Activated naive CD8-positive, alpha-beta T cell (primary cell): ENCODE results near the gene ZNF860.

Experiments used
- H3K27ac Mint-ChIP-seq: one replicate; pipeline ENCODE4 v1.8.0; 2021; ENCODE audit warnings: mixed read lengths
- H3K27me3 Mint-ChIP-seq: one replicate; pipeline ENCODE4 v1.8.0; 2021; ENCODE audit warnings: mixed read lengths
- H3K36me3 Mint-ChIP-seq: one replicate; pipeline ENCODE4 v1.8.0; 2021; ENCODE audit warnings: mixed read lengths
- H3K4me1 Mint-ChIP-seq: one replicate; pipeline ENCODE4 v1.8.0; 2021; ENCODE audit warnings: low read depth, mixed read lengths
- H3K4me3 Mint-ChIP-seq: one replicate; pipeline ENCODE4 v1.8.0; 2021; ENCODE audit warnings: mild to moderate bottlenecking, mixed read lengths
- H3K9me3 Mint-ChIP-seq: one replicate; pipeline ENCODE4 v1.8.0; 2021; ENCODE audit warnings: low read depth, mixed read lengths

The ZNF860 gene

DNA sequence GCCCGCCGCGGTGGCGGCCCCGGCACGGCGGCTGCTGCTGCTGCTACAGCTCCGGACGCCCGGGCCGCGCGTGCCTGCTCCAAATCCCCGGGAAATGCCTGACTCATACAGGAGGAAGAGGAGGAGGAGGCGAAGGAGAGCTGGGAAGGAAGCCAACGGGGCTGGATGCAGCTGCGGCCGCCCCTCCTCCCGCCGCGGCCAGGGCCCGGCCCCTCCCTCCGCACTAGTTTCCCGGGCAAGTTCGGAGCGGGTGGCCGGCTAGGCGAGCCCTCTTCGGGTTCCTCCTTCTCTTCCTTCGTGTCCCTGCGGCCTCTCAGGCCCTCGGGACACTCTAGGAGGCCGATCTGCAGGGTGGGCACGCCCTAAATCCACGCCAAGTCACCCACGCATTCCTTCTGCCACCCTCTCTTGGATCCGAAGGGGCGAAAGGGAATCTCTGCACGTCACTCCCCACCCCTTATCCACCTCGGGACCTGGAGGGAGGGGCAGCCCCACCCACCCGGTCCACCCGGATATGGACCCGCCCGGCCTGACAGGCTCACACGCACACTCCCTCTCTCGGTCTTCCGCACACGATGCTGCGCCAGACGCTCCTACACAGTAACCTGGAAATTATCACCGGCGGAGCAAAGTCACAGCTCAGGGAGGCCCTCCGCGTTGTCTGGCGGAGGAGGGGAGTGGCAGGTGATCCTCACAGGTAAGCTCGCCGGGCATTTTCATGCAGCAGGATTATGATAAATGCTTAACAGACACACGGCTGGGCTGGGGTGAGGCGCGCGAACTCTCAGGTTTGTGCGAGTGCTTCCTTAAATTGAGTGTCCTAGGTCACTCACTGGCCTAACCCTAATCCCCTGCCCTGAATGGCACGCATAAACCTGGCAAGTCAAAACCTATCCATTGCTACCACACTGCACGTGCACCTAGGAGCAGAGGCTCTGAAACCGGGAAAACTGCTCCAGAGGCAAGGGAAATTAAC is at the start of gene ZNF860, which contains the start of gene OSBPL10:
Gene ZNF860 (plus strand): TSS at position 545 of the 976 bp plus-strand sequence. CDS start 7,330 bp downstream, outside the sequence.
Gene OSBPL10 (minus strand): TSS at position 57 of the 976 bp plus-strand sequence. CDS start 83 bp downstream, outside the sequence.
- peak within 1 kb of the TSS; percentile 41 for H3K27ac Mint-ChIP-seq
- H3K9me3 Mint-ChIP-seq: no peaks in the 10 kb centered on the region
- peak within 1 kb of the TSS; percentile 87 for H3K4me3 Mint-ChIP-seq
- H3K27me3 Mint-ChIP-seq: peaks cover 28% of the 10 kb centered on the region
- peaks cover 15% of the 10 kb centered on the region for H3K4me1 Mint-ChIP-seq
- H3K36me3 Mint-ChIP-seq: no peaks in the 10 kb centered on the region

DNA sequence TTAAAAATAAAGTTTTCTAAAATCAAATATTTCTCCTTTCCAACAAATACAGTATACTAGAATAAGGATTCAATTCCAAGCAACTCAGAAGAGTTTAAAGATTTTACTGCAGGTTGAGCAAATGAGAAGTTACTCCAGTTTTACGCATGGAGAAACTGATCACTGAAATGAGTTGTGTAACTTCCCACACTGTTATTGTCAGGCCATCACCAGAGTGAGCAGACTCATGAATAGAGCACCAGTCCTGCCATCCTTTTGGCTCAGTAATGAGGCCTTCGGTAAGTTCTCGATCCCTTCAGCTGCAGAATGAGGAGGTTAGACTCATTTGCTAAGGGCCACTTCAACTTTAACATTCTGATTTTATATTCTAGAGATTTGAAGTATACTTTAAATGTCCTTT is 48.6 kb upstream of the ZNF860 start:
- Mint-ChIP-seq H3K9me3 (no peaks in the 10 kb centered on the region), H3K27me3 (no peaks in the 10 kb centered on the region), H3K27ac (no peak overlapping the region), H3K4me1 (peaks cover 2% of the 10 kb centered on the region), H3K36me3 (no peaks in the 10 kb centered on the region), H3K4me3 (no peak overlapping the region)

DNA sequence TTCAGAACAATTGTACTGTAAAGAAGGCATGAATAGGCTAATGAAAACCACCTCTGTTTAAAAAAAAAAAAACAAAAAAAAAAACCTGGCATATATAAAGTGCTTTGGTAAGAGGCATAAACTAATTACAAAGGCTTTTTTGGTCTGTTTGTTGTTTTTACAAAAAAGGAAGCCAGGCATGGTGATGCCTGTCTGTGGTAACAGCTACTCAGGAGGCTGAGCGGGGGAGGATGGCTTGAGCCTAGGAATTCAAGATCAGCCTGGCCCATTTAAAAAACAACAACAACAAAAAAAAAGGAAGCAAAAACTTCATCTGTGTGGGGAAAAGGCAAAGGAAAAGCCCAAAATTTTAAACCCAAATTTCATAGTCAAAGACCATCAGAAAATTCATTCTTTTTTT is 47.5 kb upstream of the ZNF860 start:
- Mint-ChIP-seq H3K9me3 (no peaks in the 10 kb centered on the region), H3K36me3 (no peaks in the 10 kb centered on the region), H3K27ac (no peak overlapping the region), H3K4me3 (no peak overlapping the region), H3K4me1 (peaks cover 2% of the 10 kb centered on the region), H3K27me3 (no peaks in the 10 kb centered on the region)

DNA sequence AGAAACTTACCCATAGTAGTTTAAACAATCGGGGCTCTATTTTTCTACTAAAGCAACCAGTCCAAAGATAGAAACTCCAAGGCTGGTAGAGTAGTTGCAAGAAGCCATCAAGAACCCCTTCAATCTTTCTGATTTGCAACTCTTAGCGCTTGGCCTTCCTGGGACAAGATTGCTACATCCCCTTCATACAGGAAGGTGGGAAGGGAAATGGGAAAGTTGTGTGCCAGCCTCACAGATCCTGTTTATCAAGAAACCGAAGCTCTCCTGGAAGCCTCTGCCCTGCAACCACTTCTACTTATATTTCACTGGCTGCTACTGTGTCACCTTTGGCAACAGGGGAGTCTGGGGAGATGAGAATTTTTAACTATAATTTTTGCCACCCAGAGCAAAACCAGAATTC is 46.7 kb upstream of the ZNF860 start:
- Mint-ChIP-seq H3K27ac (no peak overlapping the region), H3K4me3 (no peak overlapping the region), H3K9me3 (no peaks in the 10 kb centered on the region), H3K27me3 (no peaks in the 10 kb centered on the region), H3K4me1 (peaks cover 2% of the 10 kb centered on the region), H3K36me3 (no peaks in the 10 kb centered on the region)

DNA sequence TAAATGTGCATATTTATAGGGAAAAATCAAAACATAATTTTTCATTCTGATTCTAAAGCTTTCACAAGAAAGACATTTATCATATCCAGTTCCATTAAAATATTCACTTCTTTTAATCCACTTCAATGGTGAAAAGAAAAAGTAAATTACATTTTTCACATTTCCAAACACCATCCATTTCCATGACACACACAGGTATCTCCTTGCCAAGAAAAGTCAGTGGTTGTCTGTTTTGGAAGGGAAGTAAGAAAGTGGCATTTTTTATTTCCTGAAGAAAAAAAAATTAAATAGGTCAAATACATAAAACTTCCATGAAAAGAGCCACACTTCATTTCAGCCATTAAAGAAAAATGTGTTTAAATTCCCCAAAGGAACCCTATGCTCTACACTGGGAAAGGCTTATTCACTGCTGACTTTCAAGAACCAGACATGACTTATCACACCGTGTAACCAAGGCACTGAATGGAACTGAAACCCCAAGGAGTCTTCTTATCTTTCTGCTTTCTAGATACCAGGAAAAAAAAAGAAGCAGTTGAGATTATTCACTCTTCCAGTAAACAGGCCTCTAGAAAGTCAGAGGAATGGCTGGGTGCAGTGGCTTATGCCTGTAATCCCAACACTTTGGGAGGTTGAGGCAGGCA is 45.0 kb upstream of the ZNF860 start:
- Mint-ChIP-seq H3K9me3 (no peaks in the 10 kb centered on the region), H3K36me3 (no peaks in the 10 kb centered on the region), H3K4me3 (no peak overlapping the region), H3K27me3 (no peaks in the 10 kb centered on the region), H3K27ac (no peak overlapping the region), H3K4me1 (peaks cover 2% of the 10 kb centered on the region)

DNA sequence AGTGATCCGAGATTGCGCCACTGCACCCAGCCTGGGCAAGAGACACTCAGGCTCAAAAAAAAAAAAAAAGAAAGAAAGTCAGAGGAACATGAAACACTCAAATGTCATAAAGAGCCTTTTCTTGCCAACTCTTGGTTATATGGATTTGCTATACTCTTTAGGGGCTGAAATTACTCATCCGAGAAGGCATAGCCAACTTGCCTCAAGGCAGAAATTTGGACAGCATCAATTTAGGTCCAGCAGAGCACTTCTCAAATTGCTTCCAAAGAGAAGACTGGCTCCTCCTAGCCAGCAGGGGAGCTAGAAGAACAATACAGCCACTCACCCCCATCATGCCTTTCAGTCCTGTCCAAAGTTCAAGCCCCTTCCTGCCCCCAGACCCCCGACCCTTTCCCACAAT is 44.3 kb upstream of the ZNF860 start:
- Mint-ChIP-seq H3K27ac (no peak overlapping the region), H3K4me1 (peaks cover 2% of the 10 kb centered on the region), H3K36me3 (no peaks in the 10 kb centered on the region), H3K27me3 (no peaks in the 10 kb centered on the region), H3K9me3 (no peaks in the 10 kb centered on the region), H3K4me3 (no peak overlapping the region)

DNA sequence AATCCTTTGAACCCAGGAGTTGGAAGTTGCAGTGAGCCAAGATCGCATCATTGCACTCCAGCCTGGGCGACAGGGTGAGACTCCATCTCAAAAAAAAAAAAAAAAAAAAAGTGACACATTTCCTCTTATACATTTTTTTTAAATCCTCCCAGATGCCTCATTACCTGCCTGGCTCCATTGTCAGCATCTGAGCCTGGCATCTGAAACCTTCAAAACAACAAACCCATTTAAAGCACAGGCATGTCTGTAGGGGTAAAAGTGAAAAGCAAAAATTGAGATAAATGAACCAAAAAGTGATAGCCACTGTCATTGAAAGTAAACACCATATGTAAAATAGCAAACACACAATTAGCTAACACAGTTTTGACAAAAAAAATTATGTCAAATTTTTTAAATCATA is 39.1 kb upstream of the ZNF860 start:
- H3K4me1 Mint-ChIP-seq: no peaks in the 10 kb centered on the region
- no peaks in the 10 kb centered on the region for H3K36me3 Mint-ChIP-seq
- H3K9me3 Mint-ChIP-seq: no peaks in the 10 kb centered on the region
- H3K27ac Mint-ChIP-seq: no peak overlapping the region
- no peaks in the 10 kb centered on the region for H3K27me3 Mint-ChIP-seq
- H3K4me3 Mint-ChIP-seq: no peak overlapping the region

DNA sequence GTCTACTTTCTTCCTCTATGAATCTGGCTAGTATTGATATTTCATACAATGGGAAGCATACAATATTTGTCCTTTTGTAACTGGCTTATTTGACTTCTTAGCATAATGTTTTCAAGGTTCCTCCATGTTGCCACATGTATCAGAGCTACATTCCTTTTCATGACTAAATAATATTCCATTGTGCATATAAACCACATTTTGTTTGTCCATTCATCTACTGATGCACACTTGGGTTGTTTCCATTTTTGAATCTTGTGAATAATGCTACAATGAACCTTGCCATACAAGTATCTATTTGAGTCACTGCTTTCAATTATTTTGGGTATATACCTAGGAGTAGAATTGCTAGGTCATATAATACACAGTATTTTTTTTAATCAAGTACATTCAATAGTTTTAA is 38.5 kb upstream of the ZNF860 start:
- Mint-ChIP-seq H3K4me1 (no peaks in the 10 kb centered on the region), H3K36me3 (no peaks in the 10 kb centered on the region), H3K27me3 (no peaks in the 10 kb centered on the region), H3K9me3 (no peaks in the 10 kb centered on the region), H3K4me3 (no peak overlapping the region), H3K27ac (no peak overlapping the region)

DNA sequence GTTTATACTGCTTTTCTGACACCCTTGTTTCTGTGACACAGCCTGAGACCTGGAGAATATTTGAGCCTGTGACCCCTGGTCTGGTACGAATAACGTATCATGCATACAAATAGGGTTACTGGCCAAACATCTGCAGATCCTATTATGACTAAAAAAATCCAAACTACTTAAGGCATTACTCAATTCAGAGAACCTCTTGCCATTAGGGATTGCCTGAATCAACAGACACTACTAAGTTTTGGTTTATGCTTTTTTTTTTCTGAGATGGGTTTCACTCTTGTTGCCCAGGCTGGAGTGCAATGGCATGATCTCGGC is 35.9 kb upstream of the ZNF860 start:
- no peaks in the 10 kb centered on the region for H3K36me3 Mint-ChIP-seq
- H3K4me1 Mint-ChIP-seq: no peaks in the 10 kb centered on the region
- H3K27me3 Mint-ChIP-seq: no peaks in the 10 kb centered on the region
- H3K4me3 Mint-ChIP-seq: no peak overlapping the region
- peaks cover 4% of the 10 kb centered on the region for H3K9me3 Mint-ChIP-seq
- no peak overlapping the region for H3K27ac Mint-ChIP-seq

DNA sequence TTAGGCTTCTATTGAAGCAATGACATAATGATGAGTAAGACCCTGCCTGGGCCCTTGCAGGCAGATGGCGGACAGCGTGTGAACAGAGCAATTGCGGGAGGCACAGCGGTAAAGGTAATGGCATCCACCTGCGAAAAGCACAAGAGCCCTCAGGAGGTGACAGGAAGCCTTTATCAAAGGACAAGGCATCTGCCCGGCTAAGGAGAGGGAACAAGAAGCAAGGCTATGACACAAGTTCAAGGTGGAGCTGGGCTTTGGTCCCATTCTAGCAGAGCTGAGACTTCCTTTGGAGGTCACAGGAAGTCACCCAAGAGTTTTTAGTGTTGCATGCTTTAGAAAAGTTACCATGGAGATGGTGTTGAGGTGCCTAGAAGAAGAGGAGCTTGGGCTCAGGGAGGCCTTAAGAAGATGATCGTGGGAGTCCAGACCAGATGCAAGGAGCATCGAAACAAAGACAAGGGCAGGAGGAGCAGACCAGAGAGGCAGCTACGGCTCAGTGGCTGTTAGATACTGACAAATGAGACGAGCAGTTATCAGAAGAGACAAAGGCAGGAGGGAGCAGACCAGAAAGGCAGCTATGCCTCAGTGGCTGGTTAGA is 35.0 kb upstream of the ZNF860 start:
- H3K27me3 Mint-ChIP-seq: no peaks in the 10 kb centered on the region
- no peak overlapping the region for H3K27ac Mint-ChIP-seq
- peaks cover 4% of the 10 kb centered on the region for H3K9me3 Mint-ChIP-seq
- H3K4me1 Mint-ChIP-seq: no peaks in the 10 kb centered on the region
- no peak overlapping the region for H3K4me3 Mint-ChIP-seq
- H3K36me3 Mint-ChIP-seq: no peaks in the 10 kb centered on the region

DNA sequence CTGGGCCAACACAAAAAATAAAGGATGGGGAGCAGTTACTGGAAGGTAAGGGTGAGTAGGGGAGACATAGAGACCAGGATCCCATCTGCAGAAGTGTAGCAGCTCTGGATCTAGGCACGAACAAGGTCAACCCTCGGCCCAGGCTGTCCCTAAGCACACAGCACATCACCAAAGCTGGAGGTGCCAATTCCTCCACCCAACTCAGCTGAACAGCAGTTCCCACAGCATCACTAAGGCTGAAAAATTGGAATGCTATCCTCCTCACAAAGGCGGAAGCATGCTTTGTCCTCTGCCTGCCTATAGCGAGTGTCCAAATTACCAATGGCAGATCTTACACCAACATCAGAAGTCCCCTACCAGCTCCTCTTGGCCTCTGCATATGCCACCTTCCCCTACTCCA is 34.4 kb upstream of the ZNF860 start:
- H3K9me3 Mint-ChIP-seq: peaks cover 4% of the 10 kb centered on the region
- H3K27me3 Mint-ChIP-seq: no peaks in the 10 kb centered on the region
- no peak overlapping the region for H3K4me3 Mint-ChIP-seq
- no peaks in the 10 kb centered on the region for H3K4me1 Mint-ChIP-seq
- H3K27ac Mint-ChIP-seq: no peak overlapping the region
- H3K36me3 Mint-ChIP-seq: no peaks in the 10 kb centered on the region

DNA sequence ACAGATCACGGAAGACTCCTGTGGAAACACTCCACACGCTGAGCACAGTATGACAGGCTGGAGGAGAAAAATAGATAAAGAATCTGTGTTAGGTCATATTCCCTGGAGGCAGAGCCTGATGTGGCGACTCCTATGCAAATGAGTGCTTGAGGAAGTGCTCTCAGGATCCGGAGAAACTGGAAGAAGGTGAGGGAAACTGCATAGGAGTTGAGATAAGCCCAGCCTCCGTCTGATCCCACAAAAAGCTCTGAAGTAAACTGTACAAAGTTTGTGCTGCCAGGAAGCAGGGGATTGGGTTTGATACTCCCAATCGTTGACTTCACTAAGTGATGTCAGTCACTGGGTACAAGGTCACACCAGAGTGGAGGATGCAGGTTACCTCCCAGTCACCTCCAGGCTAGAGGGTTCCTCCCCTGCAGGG is 33.9 kb upstream of the ZNF860 start:
- H3K4me1 Mint-ChIP-seq: no peaks in the 10 kb centered on the region
- no peaks in the 10 kb centered on the region for H3K36me3 Mint-ChIP-seq
- no peak overlapping the region for H3K4me3 Mint-ChIP-seq
- H3K9me3 Mint-ChIP-seq: peaks cover 4% of the 10 kb centered on the region
- no peaks in the 10 kb centered on the region for H3K27me3 Mint-ChIP-seq
- no peak overlapping the region for H3K27ac Mint-ChIP-seq

DNA sequence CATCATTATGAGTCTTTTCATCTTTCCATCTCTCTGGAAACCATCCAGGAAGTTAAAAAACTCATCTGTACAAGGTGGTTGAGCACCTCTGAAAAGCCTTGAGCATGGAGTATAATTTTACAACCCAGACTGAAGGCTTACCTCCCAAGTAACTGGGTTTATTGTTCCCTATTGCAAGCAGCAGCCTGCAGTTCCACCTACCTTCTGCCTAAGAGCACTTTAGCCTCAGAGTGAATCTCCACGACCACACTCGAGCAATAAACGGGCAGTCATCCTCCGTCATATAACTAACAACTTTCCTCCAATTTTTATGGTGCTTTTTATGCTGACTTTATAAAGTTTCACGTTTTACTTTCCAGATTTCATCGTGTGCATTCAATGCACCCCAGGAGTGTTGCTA is 33.3 kb upstream of the ZNF860 start:
- no peak overlapping the region for H3K4me3 Mint-ChIP-seq
- no peaks in the 10 kb centered on the region for H3K27me3 Mint-ChIP-seq
- peaks cover 4% of the 10 kb centered on the region for H3K9me3 Mint-ChIP-seq
- no peaks in the 10 kb centered on the region for H3K36me3 Mint-ChIP-seq
- H3K4me1 Mint-ChIP-seq: no peaks in the 10 kb centered on the region
- H3K27ac Mint-ChIP-seq: no peak overlapping the region

DNA sequence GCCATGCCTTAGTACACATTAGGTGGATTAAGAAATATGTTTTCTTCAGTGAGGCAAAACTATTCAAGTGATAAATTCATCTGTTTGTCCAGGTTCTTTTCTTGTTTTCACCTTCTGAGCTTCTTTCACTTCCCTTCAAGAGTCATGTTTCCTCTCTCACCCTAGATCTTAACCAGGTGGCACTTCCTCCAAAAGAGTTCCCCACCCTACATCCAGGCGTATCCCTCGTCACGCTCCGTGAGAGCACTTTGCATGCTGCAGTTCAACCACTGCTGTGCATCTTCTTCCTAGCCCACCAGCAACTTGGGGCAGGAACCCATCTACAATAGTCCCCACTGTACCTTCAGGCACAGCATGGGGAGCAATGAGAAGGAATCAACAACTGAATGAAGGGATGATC is 29.3 kb upstream of the ZNF860 start:
- Mint-ChIP-seq H3K27ac (no peak overlapping the region), H3K9me3 (peaks cover 17% of the 10 kb centered on the region), H3K4me3 (no peak overlapping the region), H3K27me3 (no peaks in the 10 kb centered on the region), H3K36me3 (peaks cover 7% of the 10 kb centered on the region), H3K4me1 (no peaks in the 10 kb centered on the region)

DNA sequence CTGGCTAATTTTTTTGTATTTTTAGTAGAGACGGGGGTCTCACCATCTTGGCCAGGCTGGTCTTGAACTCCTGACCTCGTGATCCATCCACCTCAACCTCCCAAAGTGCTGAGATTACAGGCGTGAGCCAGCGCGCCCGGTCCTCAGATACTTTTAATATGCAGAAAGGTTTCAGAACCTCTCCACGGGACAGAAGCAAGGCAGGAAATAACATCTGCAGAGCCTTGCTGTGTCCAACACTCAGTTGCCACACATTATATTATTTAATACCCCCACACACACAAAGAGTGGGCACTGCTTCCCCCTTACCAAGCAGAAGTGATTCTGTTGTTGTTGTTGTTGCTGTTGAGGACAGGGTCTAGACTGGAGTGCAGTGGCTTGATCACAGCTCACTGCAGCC is 28.5 kb upstream of the ZNF860 start:
- H3K4me1 Mint-ChIP-seq: no peaks in the 10 kb centered on the region
- peaks cover 7% of the 10 kb centered on the region for H3K36me3 Mint-ChIP-seq
- no peaks in the 10 kb centered on the region for H3K27me3 Mint-ChIP-seq
- H3K9me3 Mint-ChIP-seq: peaks cover 17% of the 10 kb centered on the region
- H3K27ac Mint-ChIP-seq: no peak overlapping the region
- no peak overlapping the region for H3K4me3 Mint-ChIP-seq
